Astrocyte of the cerebellum (primary cell): ENCODE data around the gene PLXNB2.

Experiments
- DNase-seq: peaks from one replicate; pipeline ENCODE4 v3.0.0-alpha.2; 2011; ENCODE audit warnings: low read depth
- H3K4me3 ChIP-seq: 2 replicates; pipeline ENCODE4 v1.5.1; 2011; ENCODE audit warnings: mild to moderate bottlenecking, low read depth, low read length, moderate library complexity
- in situ Hi-C: cut with HindIII; loops from 2 replicates; pipeline ENCODE4 v1.10.0; 2017; ENCODE audit warnings: low sequenced_read_pairs
- TF ChIP-seq, protein P1 (sequence below): IDR thresholded peaks from 2 replicates; pipeline ENCODE4 v1.5.1; 2012; ENCODE audit warnings: low read length, low read depth, moderate library complexity, mild to moderate bottlenecking; ENCODE audit errors: missing control alignments

The PLXNB2 gene

DNA sequence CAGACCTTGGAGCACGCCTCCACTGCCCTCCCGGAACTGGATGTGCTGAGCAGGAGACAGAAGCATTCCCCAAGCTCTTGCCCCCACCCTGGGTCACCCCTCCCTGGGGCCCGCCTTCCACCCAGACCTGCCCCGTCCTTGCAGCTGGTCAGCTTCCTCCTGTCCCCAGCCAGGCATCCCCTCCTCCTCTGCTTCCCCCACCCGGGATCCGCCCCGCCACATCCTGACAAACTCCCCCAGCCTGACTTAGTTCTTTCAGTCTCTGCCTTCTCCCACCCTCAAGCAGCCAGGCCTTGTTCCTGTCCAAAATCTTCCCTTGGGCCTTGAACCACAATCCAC lies 1.1 kb upstream of the PLXNB2 start:
- TF ChIP-seq, protein P1, sequence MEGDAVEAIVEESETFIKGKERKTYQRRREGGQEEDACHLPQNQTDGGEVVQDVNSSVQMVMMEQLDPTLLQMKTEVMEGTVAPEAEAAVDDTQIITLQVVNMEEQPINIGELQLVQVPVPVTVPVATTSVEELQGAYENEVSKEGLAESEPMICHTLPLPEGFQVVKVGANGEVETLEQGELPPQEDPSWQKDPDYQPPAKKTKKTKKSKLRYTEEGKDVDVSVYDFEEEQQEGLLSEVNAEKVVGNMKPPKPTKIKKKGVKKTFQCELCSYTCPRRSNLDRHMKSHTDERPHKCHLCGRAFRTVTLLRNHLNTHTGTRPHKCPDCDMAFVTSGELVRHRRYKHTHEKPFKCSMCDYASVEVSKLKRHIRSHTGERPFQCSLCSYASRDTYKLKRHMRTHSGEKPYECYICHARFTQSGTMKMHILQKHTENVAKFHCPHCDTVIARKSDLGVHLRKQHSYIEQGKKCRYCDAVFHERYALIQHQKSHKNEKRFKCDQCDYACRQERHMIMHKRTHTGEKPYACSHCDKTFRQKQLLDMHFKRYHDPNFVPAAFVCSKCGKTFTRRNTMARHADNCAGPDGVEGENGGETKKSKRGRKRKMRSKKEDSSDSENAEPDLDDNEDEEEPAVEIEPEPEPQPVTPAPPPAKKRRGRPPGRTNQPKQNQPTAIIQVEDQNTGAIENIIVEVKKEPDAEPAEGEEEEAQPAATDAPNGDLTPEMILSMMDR: no peak
- no peak overlapping the region for H3K4me3 ChIP-seq
- in situ Hi-C loops: no loop called here
- no peak for DNase-seq

DNA sequence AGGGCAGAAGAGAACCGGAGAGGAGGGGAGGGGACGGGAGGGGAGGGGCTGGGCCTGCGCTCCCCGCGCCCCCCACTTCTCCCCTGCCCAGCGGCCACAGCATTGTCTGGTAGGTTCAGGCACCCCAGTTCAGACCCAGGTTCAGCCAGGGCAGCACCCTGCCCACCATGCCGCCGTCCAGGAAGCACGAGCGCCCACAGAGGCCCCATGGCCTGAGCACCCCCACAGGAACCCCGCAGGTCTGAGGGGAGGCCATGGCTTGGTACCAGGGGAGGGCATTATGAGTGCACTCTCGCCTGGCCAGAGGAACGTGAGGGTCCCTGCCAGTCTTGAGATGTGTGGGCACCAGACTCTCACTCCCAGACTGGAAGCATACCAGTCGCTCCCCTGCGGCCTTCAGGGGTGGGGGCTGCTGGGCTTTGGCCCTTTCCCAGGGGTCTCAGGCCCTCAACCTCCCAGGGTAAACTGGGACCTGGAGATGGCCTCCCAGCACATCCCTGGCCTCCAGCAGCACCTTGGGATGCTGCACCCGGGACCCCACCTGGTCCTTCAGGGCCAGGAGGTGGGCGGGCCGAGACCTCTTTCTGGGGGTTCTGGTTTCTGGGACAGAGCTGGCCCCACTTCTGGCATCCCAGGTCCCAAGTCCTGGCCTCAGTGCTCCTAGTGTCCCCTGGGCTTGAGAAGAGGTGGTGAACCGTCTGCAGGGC lies 597 bp upstream of the PLXNB2 start:
- no peak for DNase-seq
- H3K4me3 ChIP-seq: no peak overlapping the region
- TF ChIP-seq, protein P1: no peak
- in situ Hi-C loops: no loop called here

DNA sequence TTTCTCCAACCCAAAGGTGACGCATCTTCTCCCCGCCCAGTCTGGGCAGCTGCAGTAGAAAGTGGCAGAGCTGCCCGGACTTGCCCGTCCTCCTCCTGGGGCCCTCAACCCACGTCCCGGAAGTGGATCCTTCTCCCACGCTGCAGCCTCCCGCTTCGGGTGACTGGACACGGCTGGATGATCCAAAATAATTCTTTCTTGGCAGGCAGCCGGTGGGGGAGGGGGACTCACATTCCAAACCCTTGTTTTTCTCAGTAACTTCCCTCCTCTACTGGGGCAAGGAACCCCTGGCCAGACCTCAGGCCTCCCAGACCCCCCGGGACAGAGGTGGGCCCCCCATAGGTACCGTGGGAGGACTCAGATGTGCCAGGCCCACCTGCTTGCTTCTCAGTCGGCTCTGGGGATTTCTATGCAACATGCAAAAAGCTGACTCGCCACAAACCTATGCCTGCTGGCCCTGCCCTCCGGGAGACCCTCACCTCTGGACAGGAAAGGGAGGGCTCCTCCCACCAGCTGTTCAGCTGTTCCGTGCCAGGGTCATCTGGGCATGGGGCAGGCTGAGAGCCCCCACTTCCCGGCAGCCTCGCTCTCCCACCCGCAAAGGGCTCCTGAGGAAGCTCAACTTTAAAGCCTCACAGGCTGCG lies 1.4 kb downstream of the PLXNB2 start:
- DNase-seq: peak; percentile 56
- in situ Hi-C loops: no loop called here
- TF ChIP-seq, protein P1: no peak
- peak overlapping the region; percentile 93 for H3K4me3 ChIP-seq

DNA sequence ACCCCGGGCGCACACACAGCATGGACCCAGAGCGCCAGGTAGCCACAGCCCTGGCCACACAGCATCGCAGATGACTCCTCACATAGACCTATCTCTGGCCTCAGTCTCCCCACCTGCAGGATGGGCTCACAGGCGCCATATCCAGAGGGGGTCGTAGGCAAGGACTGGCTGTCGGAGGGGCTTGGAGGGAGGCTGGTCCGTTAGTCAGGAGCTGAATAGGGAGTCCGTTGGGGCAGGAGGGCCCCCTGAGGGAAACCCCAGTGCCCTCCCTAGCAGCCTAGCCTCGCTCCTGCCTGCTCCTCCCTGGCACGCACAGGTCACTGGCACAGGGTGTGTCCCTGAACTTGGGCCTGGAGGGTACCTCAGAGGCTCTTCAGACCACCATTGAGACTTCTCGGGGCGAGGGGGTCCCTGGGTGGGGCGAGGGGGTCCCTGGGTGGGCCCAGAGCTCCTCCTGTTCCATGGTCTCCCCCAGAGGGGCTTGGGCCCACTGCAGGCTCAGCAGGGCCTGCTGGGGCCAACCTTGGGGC lies 2.0 kb downstream of the PLXNB2 start:
- in situ Hi-C loops: no loop called here
- DNase-seq: no peak
- TF ChIP-seq, protein P1: no peak
- peak overlapping the region; percentile 93 for H3K4me3 ChIP-seq

DNA sequence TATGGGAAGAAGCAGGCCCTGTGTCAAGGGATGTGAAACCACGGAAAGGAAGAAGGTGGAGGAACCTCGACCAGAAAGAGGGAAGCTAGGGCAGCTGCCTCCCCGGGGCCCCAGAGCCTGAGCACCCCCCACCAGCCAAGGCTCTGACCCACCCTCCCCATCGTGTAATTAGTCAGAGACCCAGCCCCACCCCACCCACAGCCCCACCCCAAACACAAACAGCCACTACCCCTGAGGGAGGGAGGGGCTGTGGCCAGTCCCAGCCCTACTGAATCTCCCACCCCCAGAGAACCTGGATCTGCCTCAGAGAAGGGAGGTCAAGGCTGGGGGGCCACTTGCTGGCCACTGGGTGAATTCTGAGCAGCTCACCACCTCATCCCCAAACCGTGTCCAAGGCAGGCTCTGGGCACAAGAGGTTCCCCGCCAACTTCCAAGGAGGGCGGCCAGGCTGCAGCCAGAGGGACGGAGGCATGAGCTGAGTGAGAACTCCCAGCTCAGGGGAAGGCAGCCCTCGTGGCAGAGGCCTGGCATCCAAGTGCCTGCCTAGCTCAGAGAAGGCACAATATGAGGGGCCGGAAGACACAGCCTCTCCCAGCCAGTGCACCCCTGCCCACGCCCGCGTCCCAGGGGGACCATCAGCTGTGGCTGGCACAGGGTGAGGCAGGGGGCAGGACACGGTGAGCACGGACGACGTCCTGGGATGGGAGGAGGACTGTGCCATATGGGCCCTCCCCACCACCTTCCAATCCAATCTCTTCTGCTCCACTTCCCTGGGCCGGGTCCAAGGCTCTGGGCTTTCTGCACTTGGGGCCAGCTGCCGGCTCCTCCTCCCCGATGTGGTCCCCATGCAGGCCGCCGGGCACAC lies 2.7 kb downstream of the PLXNB2 start:
- TF ChIP-seq, protein P1: no peak
- in situ Hi-C loops: no loop called here
- H3K4me3 ChIP-seq: peak overlapping the region; percentile 93
- no peak for DNase-seq

DNA sequence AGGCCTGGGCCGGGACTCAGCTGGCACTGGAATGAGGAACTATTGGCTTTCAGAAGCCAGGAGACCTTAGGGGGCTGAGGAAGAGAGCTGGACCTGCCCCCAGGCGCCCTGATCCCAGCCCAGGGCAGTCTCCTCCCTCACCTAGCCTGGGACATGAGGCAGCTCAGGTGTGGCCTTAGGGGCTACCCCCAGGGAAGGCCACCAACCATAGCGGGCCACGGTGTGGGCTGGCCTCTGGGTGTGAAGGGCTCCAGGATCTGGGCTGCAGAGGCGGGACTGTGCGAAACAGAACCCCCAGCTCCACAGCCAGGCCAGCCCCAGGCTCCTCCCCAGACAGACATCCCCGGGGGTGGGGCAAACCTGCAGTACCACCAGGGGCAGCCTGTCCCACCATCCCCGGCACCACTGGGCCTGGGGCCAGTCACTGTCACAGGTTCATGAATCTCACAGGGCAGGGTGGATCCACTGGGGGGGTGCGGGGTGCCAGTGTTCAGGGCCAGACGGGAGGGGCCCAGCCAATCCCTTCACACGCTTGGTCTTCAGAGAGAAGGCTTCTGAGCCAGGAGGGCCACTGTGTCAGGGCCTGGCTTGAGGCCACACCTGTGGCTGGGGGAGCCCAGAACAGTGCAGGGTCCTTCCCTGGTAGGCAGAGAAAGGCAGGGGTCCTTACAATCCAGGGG lies 3.5 kb downstream of the PLXNB2 start:
- in situ Hi-C loops: no loop called here
- DNase-seq: no peak
- TF ChIP-seq, protein P1: peak; percentile 24
- peak overlapping the region; percentile 3 for H3K4me3 ChIP-seq
